Measurements from ENCODE around the gene CPOX.
"Not testable (repeated sequence)": the region's sequence is repeated elsewhere in the genome, so short reads cannot be mapped to it uniquely, and the experiment has no call there.

Gene CPOX

DNA sequence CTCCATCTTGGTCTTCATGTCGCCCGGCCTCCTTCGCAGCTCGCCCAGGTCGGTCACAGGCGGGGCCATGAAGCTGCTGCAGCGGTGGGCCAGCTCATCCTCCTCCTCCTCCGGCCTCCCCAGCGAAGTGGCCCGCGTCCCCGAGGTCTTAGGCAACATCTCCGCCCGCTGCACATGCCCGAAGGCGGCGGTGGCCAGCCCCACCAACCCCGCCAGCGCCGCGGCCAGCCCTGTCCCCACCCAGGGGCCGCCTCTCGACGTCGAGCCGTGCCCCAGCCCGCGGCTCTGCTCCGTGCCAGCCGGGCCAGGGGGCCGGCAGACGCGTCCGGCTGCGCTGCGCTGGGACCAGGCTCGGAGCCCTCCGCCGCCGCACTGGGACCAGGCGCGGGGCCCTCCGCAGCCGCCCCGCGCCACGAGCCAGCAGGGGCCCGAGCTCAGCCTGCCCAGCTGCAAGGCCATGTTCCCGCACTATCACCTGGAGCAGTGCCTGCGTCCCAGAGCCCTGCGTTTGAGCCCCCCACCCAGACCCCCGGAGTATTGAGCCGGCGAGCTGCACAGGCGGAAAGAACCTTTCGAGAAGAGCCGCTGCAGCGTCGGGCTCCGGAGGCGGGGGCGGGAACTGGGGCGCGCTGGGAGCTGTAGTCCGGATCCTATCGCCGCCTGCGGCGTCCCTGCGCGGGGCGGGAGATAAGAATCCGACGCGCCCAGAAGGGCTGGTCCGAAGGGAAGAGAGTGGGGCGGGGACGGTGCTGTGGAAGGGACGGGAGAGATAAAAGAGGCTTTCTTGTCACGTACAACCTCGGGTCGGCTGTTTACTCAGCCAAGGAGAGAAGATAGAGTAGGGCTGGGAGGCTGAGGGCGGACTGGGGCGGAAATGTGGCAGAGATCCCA lies at the start of gene CPOX:
CPOX (minus strand) TSS at position 566 of the 891 bp plus-strand sequence; CDS start at position 459, 107 bp downstream.
- H3K9ac ChIP-seq (ENCODE audit: low read depth in 1 of 2, low read length in 2 of 2), result peak within 1 kb of the TSS; percentile 79 to 80

DNA sequence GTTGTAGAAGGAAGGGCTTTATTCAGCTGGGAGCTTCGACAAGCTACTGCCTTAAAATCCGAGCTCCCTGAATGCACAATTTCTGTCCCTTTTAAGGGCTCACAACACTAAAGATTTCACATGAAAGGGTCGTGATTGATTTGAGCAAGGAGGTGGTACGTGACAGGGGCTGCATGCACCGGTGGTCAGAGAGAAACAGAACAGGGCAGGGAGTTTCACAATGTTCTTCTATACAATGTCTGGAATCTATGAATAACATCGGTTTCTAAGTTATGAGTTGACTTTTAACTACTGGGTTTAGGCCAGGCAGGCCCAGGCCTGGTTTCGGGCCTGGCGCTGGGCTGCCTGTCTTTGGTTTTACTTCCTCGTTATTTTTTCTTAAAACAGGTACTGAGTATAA lies 49.4 kb upstream of the CPOX start:
- not testable (repeated sequence) for H3K4me3 ChIP-seq (ENCODE audit: low read length in 2 of 2); H3K27ac ChIP-seq (ENCODE audit: low read depth in 2 of 2, low read length in 2 of 2); H3K4me1 ChIP-seq (ENCODE audit: control insufficient read depth in 2 of 2, insufficient read depth in 2 of 2, low read length in 2 of 2); H3K36me3 ChIP-seq (ENCODE audit: control insufficient read depth in 2 of 2, insufficient read depth in 2 of 2, low read length in 2 of 2); H3K9me3 ChIP-seq (ENCODE audit: control insufficient read depth in 2 of 2, low read length in 2 of 2); H3K27me3 ChIP-seq (ENCODE audit: control insufficient read depth in 2 of 2, insufficient read depth in 2 of 2, low read length in 2 of 2); H3K9ac ChIP-seq (ENCODE audit: low read depth in 1 of 2, low read length in 2 of 2)

More for the DNA sequence above, at the start of gene CPOX:
- no peaks in the 10 kb centered on the region for H3K9me3 ChIP-seq (ENCODE audit: control insufficient read depth in 2 of 2, low read length in 2 of 2)
- no peaks in the 10 kb centered on the region for H3K27me3 ChIP-seq (ENCODE audit: control insufficient read depth in 2 of 2, insufficient read depth in 2 of 2, low read length in 2 of 2)
- peaks cover 9 to 15% of the 10 kb centered on the region in 2 donors for H3K36me3 ChIP-seq (ENCODE audit: control insufficient read depth in 2 of 2, insufficient read depth in 2 of 2, low read length in 2 of 2)
- peak within 1 kb of the TSS; percentile 73 to 83 for H3K27ac ChIP-seq (ENCODE audit: low read depth in 2 of 2, low read length in 2 of 2)
- peaks cover 8 to 10% of the 10 kb centered on the region in 2 donors for H3K4me1 ChIP-seq (ENCODE audit: control insufficient read depth in 2 of 2, insufficient read depth in 2 of 2, low read length in 2 of 2)
- peak within 1 kb of the TSS; percentile 85 to 89 for H3K4me3 ChIP-seq (ENCODE audit: low read length in 2 of 2)

DNA sequence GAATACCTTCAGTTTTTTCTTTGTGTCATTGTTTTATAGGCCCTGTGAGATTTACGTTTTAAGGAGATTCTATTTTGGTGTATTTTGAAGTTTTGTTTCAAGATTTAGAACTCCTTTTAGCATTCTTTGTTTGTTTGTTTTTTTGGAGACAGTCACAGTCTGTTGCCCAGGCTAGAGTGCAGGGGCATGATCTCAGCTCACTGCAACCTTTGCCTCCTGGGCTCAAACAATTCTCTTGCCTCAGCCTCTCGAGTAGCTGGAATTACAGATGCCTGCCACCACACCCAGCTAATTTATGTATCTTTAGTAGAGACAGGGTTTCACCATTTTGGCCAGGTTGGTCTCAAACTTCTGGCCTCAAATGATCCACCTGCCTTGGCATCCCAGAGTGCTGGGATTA lies 48.3 kb upstream of the CPOX start:
- not testable (repeated sequence) for H3K4me1 ChIP-seq (ENCODE audit: control insufficient read depth in 2 of 2, insufficient read depth in 2 of 2, low read length in 2 of 2); H3K27ac ChIP-seq (ENCODE audit: low read depth in 2 of 2, low read length in 2 of 2); H3K27me3 ChIP-seq (ENCODE audit: control insufficient read depth in 2 of 2, insufficient read depth in 2 of 2, low read length in 2 of 2); H3K4me3 ChIP-seq (ENCODE audit: low read length in 2 of 2); H3K36me3 ChIP-seq (ENCODE audit: control insufficient read depth in 2 of 2, insufficient read depth in 2 of 2, low read length in 2 of 2); H3K9ac ChIP-seq (ENCODE audit: low read depth in 1 of 2, low read length in 2 of 2); H3K9me3 ChIP-seq (ENCODE audit: control insufficient read depth in 2 of 2, low read length in 2 of 2)

DNA sequence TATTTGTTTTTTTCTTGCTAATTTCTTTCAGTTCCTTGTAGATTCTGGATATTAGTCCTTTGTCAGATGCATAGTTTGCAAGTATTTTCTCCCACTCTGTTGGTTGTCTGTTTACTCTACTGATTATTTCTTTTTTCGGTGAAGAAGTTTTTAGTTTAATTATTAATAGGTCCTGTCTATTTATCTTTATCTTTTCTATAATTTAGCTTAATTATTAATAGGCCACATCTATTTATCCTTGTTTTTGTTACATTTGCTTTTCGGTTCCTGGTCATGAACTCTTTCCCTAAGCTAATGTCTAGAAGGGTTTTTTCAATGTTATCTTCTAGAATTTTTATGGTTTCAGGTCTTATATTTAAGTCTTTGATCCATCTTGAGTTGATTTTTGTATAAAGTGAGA lies 45.1 kb upstream of the CPOX start:
- not testable (repeated sequence) for H3K36me3 ChIP-seq (ENCODE audit: control insufficient read depth in 2 of 2, insufficient read depth in 2 of 2, low read length in 2 of 2); H3K4me3 ChIP-seq (ENCODE audit: low read length in 2 of 2); H3K9me3 ChIP-seq (ENCODE audit: control insufficient read depth in 2 of 2, low read length in 2 of 2); H3K4me1 ChIP-seq (ENCODE audit: control insufficient read depth in 2 of 2, insufficient read depth in 2 of 2, low read length in 2 of 2); H3K27me3 ChIP-seq (ENCODE audit: control insufficient read depth in 2 of 2, insufficient read depth in 2 of 2, low read length in 2 of 2); H3K9ac ChIP-seq (ENCODE audit: low read depth in 1 of 2, low read length in 2 of 2); H3K27ac ChIP-seq (ENCODE audit: low read depth in 2 of 2, low read length in 2 of 2)

DNA sequence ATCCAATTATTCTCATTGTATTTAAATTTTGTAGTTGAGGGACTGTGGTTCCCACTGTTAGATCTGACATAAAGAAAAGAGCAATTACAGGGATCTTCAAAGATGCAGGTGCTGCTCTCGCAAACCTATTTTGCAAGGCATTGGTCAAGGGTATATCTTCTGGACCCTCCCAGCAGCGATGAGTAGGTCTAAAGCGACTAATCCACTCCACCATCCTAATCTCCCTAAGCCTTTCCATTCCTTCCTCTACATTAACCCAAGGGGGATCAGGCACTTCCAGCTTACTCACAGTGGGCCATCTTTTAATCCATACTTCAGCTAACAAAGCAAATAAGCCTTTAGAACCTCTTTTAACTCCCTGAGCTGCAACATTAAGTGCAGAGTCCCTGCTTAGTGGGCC lies 37.0 kb upstream of the CPOX start:
- no peaks in the 10 kb centered on the region for H3K27me3 ChIP-seq (ENCODE audit: control insufficient read depth in 2 of 2, insufficient read depth in 2 of 2, low read length in 2 of 2)
- no peaks in the 10 kb centered on the region for H3K9me3 ChIP-seq (ENCODE audit: control insufficient read depth in 2 of 2, low read length in 2 of 2)
- H3K4me1 ChIP-seq (ENCODE audit: control insufficient read depth in 2 of 2, insufficient read depth in 2 of 2, low read length in 2 of 2), result no peaks in the 10 kb centered on the region
- H3K4me3 ChIP-seq (ENCODE audit: low read length in 2 of 2), result no peak overlapping the region
- no peaks in the 10 kb centered on the region for H3K36me3 ChIP-seq (ENCODE audit: control insufficient read depth in 2 of 2, insufficient read depth in 2 of 2, low read length in 2 of 2)
- no peak overlapping the region for H3K27ac ChIP-seq (ENCODE audit: low read depth in 2 of 2, low read length in 2 of 2)
- H3K9ac ChIP-seq (ENCODE audit: low read depth in 1 of 2, low read length in 2 of 2), result no peak overlapping the region

DNA sequence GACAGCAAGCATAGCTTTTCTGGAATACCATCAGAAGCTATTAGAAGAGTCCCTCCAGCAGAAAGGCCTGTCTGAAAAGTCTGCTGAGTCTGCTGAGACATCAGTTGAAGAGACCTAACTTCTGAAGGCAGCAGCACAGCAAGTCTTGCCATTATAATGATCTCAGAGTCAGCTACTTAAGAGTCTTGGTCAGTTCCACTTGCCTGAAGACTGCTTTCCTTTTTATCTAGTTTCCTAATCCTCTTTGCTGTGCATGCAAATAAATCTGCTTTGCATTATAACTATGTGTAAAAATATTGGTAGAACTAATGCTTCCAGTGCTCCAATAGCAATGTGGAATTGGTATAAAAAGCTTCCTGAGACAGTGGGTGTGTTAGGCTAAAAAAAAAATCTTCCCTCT lies 34.9 kb upstream of the CPOX start:
- Histone ChIP-seq H3K4me1 (ENCODE audit: control insufficient read depth in 2 of 2, insufficient read depth in 2 of 2, low read length in 2 of 2) (no peaks in the 10 kb centered on the region), H3K4me3 (ENCODE audit: low read length in 2 of 2) (no peak overlapping the region), H3K36me3 (ENCODE audit: control insufficient read depth in 2 of 2, insufficient read depth in 2 of 2, low read length in 2 of 2) (no peaks in the 10 kb centered on the region), H3K9ac (ENCODE audit: low read depth in 1 of 2, low read length in 2 of 2) (no peak overlapping the region), H3K27me3 (ENCODE audit: control insufficient read depth in 2 of 2, insufficient read depth in 2 of 2, low read length in 2 of 2) (no peaks in the 10 kb centered on the region), H3K27ac (ENCODE audit: low read depth in 2 of 2, low read length in 2 of 2) (no peak overlapping the region), H3K9me3 (ENCODE audit: control insufficient read depth in 2 of 2, low read length in 2 of 2) (no peaks in the 10 kb centered on the region)

DNA sequence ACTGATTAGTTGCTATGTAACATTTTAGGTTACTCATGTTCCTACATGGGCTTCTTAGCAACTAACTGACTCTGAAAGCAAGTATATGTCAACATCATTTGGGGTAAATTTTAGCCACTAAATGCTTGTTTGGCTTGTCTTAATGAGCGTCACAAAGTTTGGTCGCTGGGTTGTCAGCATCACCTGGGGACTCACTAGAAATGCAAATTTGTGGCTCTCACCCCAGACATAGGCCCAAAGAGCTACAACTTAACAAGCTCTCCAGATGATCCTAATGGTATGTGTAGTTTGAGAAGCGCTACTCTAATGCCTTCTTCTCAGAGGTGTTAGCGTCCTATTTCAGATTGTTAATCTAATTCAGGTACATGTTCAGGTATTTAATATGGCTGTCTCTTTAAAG lies 32.7 kb upstream of the CPOX start:
- Histone ChIP-seq H3K36me3 (ENCODE audit: control insufficient read depth in 2 of 2, insufficient read depth in 2 of 2, low read length in 2 of 2) (no peaks in the 10 kb centered on the region), H3K27ac (ENCODE audit: low read depth in 2 of 2, low read length in 2 of 2) (no peak overlapping the region), H3K4me1 (ENCODE audit: control insufficient read depth in 2 of 2, insufficient read depth in 2 of 2, low read length in 2 of 2) (no peaks in the 10 kb centered on the region), H3K27me3 (ENCODE audit: control insufficient read depth in 2 of 2, insufficient read depth in 2 of 2, low read length in 2 of 2) (no peaks in the 10 kb centered on the region), H3K9ac (ENCODE audit: low read depth in 1 of 2, low read length in 2 of 2) (no peak overlapping the region), H3K9me3 (ENCODE audit: control insufficient read depth in 2 of 2, low read length in 2 of 2) (no peaks in the 10 kb centered on the region), H3K4me3 (ENCODE audit: low read length in 2 of 2) (no peak overlapping the region)

DNA sequence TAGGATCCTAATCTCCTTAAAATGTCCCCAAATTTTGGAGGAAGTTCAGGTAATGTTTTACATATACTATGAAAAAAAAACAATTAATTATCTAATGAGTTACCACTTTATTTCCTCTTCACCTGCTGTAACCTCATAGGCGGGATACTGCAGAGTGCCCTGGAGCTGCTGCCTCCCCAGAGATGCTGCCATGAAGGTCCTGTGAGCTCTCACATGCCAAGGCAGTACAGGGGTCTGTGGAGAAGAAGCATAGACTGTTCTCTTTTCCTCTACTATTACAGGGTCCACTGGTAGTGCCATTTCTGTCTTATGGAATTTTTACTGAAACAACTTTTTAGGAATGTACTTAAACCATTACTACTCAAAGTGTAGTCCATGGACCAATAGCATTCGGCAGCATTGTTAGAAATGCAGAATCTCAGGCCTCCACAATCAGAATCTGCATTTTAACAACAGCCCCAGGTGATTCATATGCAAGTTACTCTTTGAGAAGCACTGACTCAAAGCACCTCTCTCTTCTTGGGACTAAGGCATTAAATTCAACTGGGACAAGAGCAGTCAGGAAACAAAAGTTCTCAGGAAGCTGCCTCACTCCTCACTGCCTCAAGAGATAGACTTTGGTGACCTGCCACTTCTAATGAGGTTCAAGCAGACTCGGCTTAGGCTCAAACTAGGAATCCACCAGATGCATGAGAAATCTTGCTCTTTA lies 30.3 kb upstream of the CPOX start:
- Histone ChIP-seq H3K9ac (ENCODE audit: low read depth in 1 of 2, low read length in 2 of 2) (no peak overlapping the region), H3K9me3 (ENCODE audit: control insufficient read depth in 2 of 2, low read length in 2 of 2) (no peaks in the 10 kb centered on the region), H3K27me3 (ENCODE audit: control insufficient read depth in 2 of 2, insufficient read depth in 2 of 2, low read length in 2 of 2) (no peaks in the 10 kb centered on the region), H3K4me1 (ENCODE audit: control insufficient read depth in 2 of 2, insufficient read depth in 2 of 2, low read length in 2 of 2) (no peaks in the 10 kb centered on the region), H3K4me3 (ENCODE audit: low read length in 2 of 2) (no peak overlapping the region), H3K36me3 (ENCODE audit: control insufficient read depth in 2 of 2, insufficient read depth in 2 of 2, low read length in 2 of 2) (no peaks in the 10 kb centered on the region), H3K27ac (ENCODE audit: low read depth in 2 of 2, low read length in 2 of 2) (no peak overlapping the region)

DNA sequence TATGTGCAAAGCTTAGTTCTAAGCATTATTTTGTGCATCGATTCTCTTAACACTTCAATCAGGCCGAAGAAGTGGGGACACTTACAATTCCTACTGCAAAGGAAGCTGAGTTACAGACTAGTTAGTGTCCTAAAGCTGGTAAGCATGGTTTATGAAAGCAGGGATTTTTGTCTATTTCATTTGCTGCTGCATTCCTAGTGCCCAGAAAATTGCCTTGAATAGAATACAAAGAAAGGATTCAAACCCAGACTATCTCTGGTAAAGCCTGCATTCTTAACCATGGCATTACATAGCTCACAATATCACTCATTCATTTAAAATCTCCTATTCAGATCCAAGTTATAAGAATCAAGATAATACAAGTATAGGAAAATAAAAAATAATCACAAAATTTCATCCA lies 24.4 kb upstream of the CPOX start:
- Histone ChIP-seq H3K27ac (ENCODE audit: low read depth in 2 of 2, low read length in 2 of 2) (no peak overlapping the region), H3K9ac (ENCODE audit: low read depth in 1 of 2, low read length in 2 of 2) (no peak overlapping the region), H3K36me3 (ENCODE audit: control insufficient read depth in 2 of 2, insufficient read depth in 2 of 2, low read length in 2 of 2) (no peaks in the 10 kb centered on the region), H3K4me1 (ENCODE audit: control insufficient read depth in 2 of 2, insufficient read depth in 2 of 2, low read length in 2 of 2) (no peaks in the 10 kb centered on the region), H3K27me3 (ENCODE audit: control insufficient read depth in 2 of 2, insufficient read depth in 2 of 2, low read length in 2 of 2) (no peaks in the 10 kb centered on the region), H3K9me3 (ENCODE audit: control insufficient read depth in 2 of 2, low read length in 2 of 2) (no peaks in the 10 kb centered on the region), H3K4me3 (ENCODE audit: low read length in 2 of 2) (no peak overlapping the region)

DNA sequence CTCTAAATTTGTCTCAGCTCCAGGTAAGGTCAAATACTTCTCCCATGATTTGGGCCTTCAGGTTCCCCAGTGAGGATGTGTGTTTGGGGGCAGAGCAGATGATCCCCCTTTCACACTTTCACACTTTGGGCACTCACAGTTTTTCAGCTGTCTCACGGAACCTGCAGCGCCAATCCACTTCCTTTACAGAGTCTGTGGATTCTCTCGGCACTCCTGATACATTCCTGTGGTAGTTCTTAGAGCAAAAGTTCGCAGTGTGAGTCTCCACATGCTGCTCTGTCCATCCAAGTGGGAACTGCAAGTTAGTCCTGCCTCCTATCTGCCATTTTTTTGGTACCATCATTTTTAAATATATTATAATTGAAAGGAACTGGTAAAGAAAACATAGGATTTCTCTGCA lies 20.2 kb upstream of the CPOX start:
- no peaks in the 10 kb centered on the region for H3K4me1 ChIP-seq (ENCODE audit: control insufficient read depth in 2 of 2, insufficient read depth in 2 of 2, low read length in 2 of 2)
- no peaks in the 10 kb centered on the region for H3K9me3 ChIP-seq (ENCODE audit: control insufficient read depth in 2 of 2, low read length in 2 of 2)
- H3K4me3 ChIP-seq (ENCODE audit: low read length in 2 of 2), result no peak overlapping the region
- H3K36me3 ChIP-seq (ENCODE audit: control insufficient read depth in 2 of 2, insufficient read depth in 2 of 2, low read length in 2 of 2), result no peaks in the 10 kb centered on the region
- no peak overlapping the region for H3K27ac ChIP-seq (ENCODE audit: low read depth in 2 of 2, low read length in 2 of 2)
- no peak overlapping the region for H3K9ac ChIP-seq (ENCODE audit: low read depth in 1 of 2, low read length in 2 of 2)
- H3K27me3 ChIP-seq (ENCODE audit: control insufficient read depth in 2 of 2, insufficient read depth in 2 of 2, low read length in 2 of 2), result no peaks in the 10 kb centered on the region
